GM21423 (cell line): ENCODE measurements around the gene NEK5.
"Not testable (repeated sequence)": the region's sequence is repeated elsewhere in the genome, so short reads cannot be mapped to it uniquely, and the experiment has no call there.

Experiments
- ATAC-seq: cut with Tn5 transposase; IDR thresholded peaks from one replicate; pipeline ENCODE4 v1.9.1; 2021; ENCODE audit warnings: mild to moderate bottlenecking, moderate library complexity; ENCODE audit not compliant: unreplicated experiment

Gene NEK5

DNA sequence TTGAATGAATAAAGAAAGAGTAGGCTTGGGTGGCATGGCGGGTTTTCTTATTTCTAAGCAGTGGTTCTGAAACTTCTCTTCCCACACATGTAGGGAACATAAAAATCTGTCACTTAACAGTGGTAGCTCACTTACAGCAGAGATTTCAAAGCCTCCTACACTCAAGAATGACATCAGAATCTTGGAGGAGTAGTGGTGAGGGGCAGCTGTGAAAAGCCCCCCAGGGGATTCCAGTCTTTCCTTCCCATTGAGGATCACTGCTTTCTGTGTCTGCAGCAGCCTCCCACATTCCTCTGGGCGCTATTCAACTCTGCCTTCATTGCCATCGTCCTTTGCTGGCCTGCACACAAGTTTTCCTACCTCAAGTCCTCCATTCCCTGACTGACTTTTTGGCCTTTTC is 8.6 kb upstream of the NEK5 start:
- ATAC-seq = no peak

GRCh38 chr13:52136763-52137162 is 7.9 kb upstream of the NEK5 start:
- no peak for ATAC-seq

DNA sequence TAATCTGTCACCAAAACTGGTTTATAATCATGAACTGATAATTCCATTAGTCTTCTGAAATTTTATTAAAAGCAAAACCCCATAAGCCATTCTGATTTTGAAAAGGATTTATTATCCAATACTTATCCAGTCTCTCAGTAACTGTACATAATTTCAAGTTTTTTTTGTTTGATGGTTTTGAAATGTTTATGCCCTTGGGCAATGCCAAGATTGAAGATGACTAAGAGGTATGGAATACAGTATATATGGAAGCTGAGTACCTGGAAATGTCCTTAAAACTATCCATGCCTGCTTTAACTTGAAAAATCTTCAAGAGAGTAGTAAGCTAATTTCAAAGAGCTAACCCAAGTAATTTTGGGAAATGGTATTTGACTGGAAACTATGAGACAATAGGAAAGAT is 1.8 kb upstream of the NEK5 start:
- no peak for ATAC-seq

GRCh38 chr13:52127783-52128702 is 830 bp downstream of the NEK5 start:
- peak; percentile 45 for ATAC-seq

DNA sequence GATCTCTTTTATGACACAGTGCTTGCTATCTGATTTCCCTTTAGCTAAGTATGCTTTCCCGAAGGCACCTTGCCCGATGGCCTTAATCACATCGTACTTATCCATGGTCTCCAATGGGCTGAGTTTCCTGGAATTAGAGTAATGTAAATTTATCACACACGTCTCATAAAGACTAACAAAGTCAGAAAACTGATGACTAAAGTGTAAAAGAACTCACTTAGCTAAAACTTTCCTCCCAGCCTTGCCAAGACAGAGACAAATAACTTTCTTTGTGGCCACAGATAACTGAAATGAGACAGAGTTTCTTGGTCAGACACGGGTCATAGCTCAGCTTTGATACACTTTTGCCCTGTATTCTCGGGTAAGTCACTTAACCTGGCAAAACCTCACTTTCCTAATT is 1.5 kb downstream of the NEK5 start:
- ATAC-seq = peak; percentile 6

DNA sequence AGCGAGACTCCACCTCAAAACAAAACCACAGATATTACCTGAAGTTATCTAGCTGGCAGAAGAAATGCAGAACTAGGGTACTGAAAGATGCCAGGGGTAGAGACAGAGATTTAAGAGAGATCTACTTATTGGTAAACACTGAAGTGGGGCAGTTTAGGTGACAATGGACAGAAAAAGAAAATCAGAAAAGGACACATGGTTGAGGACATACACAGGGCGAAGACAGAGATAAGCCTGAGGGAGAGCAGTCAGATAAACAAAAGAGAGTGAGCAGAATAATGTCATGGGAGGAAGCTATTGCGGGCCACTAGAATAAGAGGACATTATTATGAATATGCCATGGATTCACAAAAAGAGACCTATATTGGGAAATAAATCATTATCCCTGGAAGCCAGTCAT is 3.3 kb downstream of the NEK5 start:
- ATAC-seq = no peak

GRCh38 chr13:52118595-52118994 is 10.3 kb downstream of the NEK5 start:
- ATAC-seq = no peak

GRCh38 chr13:52118095-52118494 is 10.8 kb downstream of the NEK5 start:
- no peak for ATAC-seq

GRCh38 chr13:52112591-52112990 is 16.3 kb downstream of the NEK5 start:
- no peak for ATAC-seq

GRCh38 chr13:52109116-52109670 is 19.7 kb downstream of the NEK5 start:
- no peak for ATAC-seq

DNA sequence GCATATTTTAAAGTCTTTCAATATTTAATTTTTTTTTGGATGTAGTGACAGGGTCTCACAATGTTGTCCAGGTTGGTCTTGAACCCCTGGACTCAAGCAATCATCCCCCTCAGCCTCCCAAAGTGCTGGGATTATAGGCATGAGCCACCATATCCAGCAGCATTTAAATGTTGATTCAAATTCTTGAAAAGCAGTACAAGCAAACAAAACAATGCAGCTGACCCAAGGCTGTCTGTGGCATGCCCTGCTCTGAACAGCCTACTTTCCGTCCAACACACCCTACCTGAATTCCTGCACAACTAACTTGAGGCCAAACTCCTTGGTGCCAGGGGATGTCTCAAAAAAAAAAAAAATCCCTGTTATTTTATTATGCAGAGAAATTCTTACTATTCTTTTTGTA is 23.0 kb downstream of the NEK5 start:
- no peak for ATAC-seq

- no peak for ATAC-seq
Measured at GRCh38 chr13:52104624-52105023, 24.2 kb downstream of the NEK5 start.

DNA sequence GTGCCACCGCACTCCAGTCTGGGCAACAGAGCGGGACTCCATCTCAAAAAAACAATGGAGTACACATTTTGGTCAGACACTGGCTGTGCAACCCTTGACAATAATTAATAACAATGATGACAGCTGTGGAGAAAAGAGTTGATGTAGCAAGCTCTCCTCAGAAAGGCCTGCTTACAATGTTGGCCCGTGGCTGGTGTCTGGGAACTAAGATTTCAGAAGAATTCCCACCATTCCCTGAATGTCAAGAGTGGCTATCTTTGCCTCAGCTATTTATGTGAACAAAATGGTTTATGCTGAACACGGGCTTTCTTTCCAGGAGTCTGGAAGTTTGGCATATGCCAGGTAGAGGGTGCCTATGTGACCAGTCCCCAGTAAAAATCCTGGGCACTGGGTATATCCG is 25.5 kb downstream of the NEK5 start:
- ATAC-seq = no peak

- not testable (repeated sequence) for ATAC-seq
Measured at GRCh38 chr13:52102423-52102822, 26.4 kb downstream of the NEK5 start.

GRCh38 chr13:52097197-52097596 is 31.7 kb downstream of the NEK5 start:
- no peak for ATAC-seq

GRCh38 chr13:52096748-52097147 is 32.1 kb downstream of the NEK5 start:
- no peak for ATAC-seq

DNA sequence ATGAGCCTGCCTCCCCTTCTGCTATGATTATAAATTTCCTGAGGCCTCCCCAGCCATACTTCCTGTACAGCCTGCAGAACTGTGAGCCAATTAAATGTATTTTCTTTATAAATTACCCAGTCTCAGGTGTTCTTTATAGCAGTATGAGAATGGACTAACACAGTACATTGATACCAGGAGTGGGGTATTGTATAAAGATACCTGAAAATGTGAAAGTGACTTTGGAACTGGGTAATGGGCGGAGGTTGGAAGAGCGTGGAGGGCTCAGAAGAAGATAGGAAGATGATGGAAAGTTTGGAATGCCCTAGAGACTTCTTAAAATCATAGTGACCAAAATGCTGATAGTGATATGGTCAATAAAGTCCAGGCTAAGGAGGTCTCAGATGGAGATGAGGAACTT is 32.8 kb downstream of the NEK5 start:
- no peak for ATAC-seq

DNA sequence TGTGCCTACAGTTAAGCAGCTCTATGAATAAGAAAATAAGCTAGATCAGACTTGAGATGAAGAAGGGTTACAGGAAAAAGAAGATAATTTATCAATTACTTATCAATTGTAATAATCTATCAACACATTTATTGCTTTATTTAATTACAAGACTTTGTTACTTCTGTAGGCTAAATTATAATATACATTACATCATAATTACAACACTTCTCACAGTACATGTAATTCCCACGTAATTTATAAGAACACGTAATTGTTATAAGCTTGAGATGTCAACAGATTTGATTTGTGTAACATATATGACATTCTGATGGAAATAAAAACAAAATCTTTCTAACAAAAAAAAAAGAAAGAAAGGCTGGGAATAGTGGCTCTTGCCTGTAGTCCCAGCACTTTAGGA is 36.8 kb downstream of the NEK5 start:
- ATAC-seq = no peak

DNA sequence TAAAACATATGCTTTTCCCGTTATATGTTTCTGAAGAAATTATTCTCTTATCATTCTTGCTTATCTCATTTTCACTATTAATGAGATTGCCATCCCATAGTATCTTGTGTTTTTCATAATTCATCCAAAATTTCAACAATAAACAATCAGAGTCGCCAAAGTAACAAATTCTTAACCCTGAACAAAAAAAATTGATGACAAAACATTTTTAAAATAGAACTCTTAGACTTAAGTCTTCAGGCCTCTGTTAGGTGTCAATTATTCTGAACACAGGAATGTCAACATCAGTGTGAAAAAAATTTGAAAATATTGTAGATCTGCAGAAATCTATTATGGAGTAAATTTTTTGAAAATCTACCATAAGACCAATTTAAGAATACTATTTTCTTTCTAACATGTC is 37.4 kb downstream of the NEK5 start:
- ATAC-seq = no peak

DNA sequence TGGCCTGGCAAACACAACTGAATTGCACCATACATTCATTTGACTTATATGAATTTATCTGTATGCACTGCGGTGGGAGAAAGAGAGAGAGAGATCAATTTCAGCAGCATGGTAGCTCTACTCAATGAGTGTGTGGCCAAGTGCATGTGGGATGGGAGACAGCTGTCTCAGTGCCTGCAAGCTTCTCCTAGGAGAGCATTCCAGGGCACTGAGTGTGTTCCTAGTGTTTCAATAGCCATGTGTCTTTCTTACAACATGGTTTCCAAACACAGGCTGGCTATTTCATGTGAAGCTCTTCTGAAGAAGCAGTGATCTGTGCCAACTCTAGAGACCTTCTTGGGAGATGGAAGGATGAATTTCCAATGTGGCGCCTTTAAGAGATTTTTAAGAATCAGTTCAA is 43.5 kb downstream of the NEK5 start:
- ATAC-seq = no peak

GRCh38 chr13:52084981-52085380 is 43.9 kb downstream of the NEK5 start:
- ATAC-seq = not testable (repeated sequence)

DNA sequence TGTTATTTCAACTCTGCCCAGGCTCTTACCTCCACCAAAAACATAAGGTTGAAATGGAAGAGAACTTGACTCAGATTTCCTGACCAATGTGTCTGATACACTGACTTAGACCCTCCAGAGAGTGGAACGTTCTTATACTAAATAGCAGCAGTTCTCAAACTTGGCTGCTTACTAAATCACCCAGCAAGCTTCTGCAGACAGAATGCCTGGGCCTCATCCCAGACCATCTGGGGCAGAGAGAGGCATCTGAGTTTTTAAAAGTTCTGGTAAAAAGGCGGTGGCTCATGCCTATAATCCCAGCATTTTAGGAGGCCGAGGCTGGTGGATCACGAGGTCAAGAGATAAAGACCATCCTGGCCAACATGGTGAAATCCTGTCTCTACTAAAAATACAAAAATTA is 46.3 kb downstream of the NEK5 start:
- ATAC-seq = no peak

DNA sequence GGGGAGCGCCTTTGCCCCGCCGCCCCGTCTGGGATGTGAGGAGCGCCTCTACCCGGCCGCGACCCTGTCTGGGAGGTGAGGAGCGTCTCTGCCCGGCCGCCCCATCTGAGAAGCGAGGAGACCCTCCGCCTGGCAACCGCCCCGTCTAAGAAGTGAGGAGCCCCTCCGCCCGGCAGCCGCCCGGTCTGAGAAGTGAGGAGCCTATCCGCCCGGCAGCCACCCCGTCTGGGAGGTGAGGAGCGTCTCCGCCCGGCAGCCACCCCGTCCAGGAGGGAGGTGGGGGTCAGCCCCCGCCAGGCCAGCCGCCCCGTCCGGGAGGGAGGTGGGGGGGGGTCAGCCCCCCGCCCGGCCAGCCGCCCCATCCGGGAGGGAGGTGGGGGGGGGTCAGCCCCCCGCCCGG is 49.0 kb downstream of the NEK5 start:
- not testable (repeated sequence) for ATAC-seq
